H9 (cell line): ENCODE data around the gene COMTD1. TPM values are rescaled to one million over a fixed set of nuclear protein-coding genes. Genes with fewer than 3 reads are reported as not detected.

ENCODE experiments used
- DNase-seq: peaks from one replicate; pipeline ENCODE4 v3.0.0-alpha.2; 2017
- H2AFZ ChIP-seq: one replicate; pipeline ENCODE4 v1.6.1; 2013; ENCODE audit warnings: mild to moderate bottlenecking, low read length, control low read depth, moderate library complexity
- H2AK5ac ChIP-seq: 2 replicates; pipeline ENCODE4 v1.6.1; 2013; ENCODE audit warnings: low read length, control low read depth, mixed read lengths; ENCODE audit not compliant: insufficient read length
- H2BK120ac ChIP-seq: one replicate; pipeline ENCODE4 v1.6.1; 2013; ENCODE audit warnings: low read depth, mild to moderate bottlenecking, low read length, control low read depth, inconsistent platforms; ENCODE audit not compliant: poor library complexity, severe bottlenecking
- H2BK12ac ChIP-seq: 2 replicates; pipeline ENCODE4 v1.6.1; 2013; ENCODE audit warnings: low read length, control low read depth, mixed read lengths, low read depth; ENCODE audit not compliant: insufficient read length
- H2BK15ac ChIP-seq: 2 replicates; pipeline ENCODE4 v1.6.1; 2013; ENCODE audit warnings: low read depth, low read length, control low read depth
- H2BK20ac ChIP-seq: one replicate; pipeline ENCODE4 v1.6.1; 2013; ENCODE audit warnings: low read depth, mild to moderate bottlenecking, low read length, control low read depth, inconsistent platforms; ENCODE audit not compliant: poor library complexity, severe bottlenecking
- H2BK5ac ChIP-seq: 2 replicates; pipeline ENCODE4 v1.6.1; 2013; ENCODE audit warnings: low read length, control low read depth, mixed read lengths; ENCODE audit not compliant: insufficient read length
- H3K14ac ChIP-seq: 2 replicates; pipeline ENCODE4 v1.6.1; 2013; ENCODE audit warnings: low read length, control low read depth; ENCODE audit not compliant: insufficient read depth
- H3K18ac ChIP-seq: 2 replicates; pipeline ENCODE4 v1.6.1; 2013; ENCODE audit warnings: low read depth, mild to moderate bottlenecking, mixed read lengths, low read length, control low read depth; ENCODE audit not compliant: insufficient read length
- H3K23ac ChIP-seq: 2 replicates; pipeline ENCODE4 v1.6.1; 2013; ENCODE audit warnings: low read length, control low read depth, mixed read lengths, low read depth; ENCODE audit not compliant: insufficient read length
- H3K23me2 ChIP-seq: 2 replicates; pipeline ENCODE4 v1.6.1; 2013; ENCODE audit warnings: low read depth, mild to moderate bottlenecking, mixed read lengths, low read length, control low read depth; ENCODE audit not compliant: insufficient read length, poor library complexity, severe bottlenecking
- H3K27ac ChIP-seq: 2 replicates; pipeline ENCODE4 v1.5.1; 2013; ENCODE audit warnings: low read length, control low read depth, mixed read lengths, low read depth; ENCODE audit not compliant: insufficient read length
- H3K27me3 ChIP-seq: 2 replicates; pipeline ENCODE4 v1.6.1; 2013; ENCODE audit warnings: low read length, control low read depth, inconsistent platforms; ENCODE audit not compliant: insufficient read depth
- H3K4ac ChIP-seq: 2 replicates; pipeline ENCODE4 v1.6.1; 2013; ENCODE audit warnings: low read depth, mild to moderate bottlenecking, control low read depth, inconsistent platforms, low read length, moderate library complexity
- H3K4me1 ChIP-seq: 2 replicates; pipeline ENCODE4 v1.6.1; 2013; ENCODE audit warnings: low read length, control low read depth, inconsistent platforms; ENCODE audit not compliant: insufficient read depth
- H3K4me2 ChIP-seq: 2 replicates; pipeline ENCODE4 v1.6.1; 2013; ENCODE audit warnings: low read length, control low read depth, mixed read lengths; ENCODE audit not compliant: insufficient read length, insufficient read depth
- H3K56ac ChIP-seq: 2 replicates; pipeline ENCODE4 v1.6.1; 2013; ENCODE audit warnings: low read depth, mild to moderate bottlenecking, mixed read lengths, low read length, control low read depth; ENCODE audit not compliant: insufficient read length
- H3K79me1 ChIP-seq: 2 replicates; pipeline ENCODE4 v1.6.1; 2013; ENCODE audit warnings: low read depth, mild to moderate bottlenecking, moderate library complexity, low read length, control low read depth, inconsistent platforms; ENCODE audit not compliant: insufficient read depth, poor library complexity, severe bottlenecking
- H3K79me2 ChIP-seq: 2 replicates; pipeline ENCODE4 v1.6.1; 2013; ENCODE audit warnings: low read length, control low read depth, inconsistent platforms; ENCODE audit not compliant: insufficient read depth
- H3K9ac ChIP-seq: 2 replicates; pipeline ENCODE4 v1.6.1; 2013; ENCODE audit warnings: low read length, control low read depth, mixed read lengths; ENCODE audit not compliant: insufficient read length; ENCODE audit errors: extremely low read depth
- H3K9me3 ChIP-seq: one replicate; pipeline ENCODE4 v1.6.1; 2013; ENCODE audit warnings: low read depth, low read length, inconsistent platforms; ENCODE audit not compliant: control insufficient read depth
- H3T11ph ChIP-seq: one replicate; pipeline ENCODE4 v1.6.1; 2013; ENCODE audit warnings: mild to moderate bottlenecking, low read length, control low read depth, inconsistent platforms
- H4K20me1 ChIP-seq: one replicate; pipeline ENCODE4 v1.6.1; 2013; ENCODE audit not compliant: control insufficient read depth, insufficient read length, insufficient read depth
- H4K5ac ChIP-seq: 2 replicates; pipeline ENCODE4 v1.6.1; 2013; ENCODE audit warnings: low read depth, mild to moderate bottlenecking, mixed read lengths, low read length, control low read depth; ENCODE audit not compliant: insufficient read length
- H4K8ac ChIP-seq: replicated peaks from 2 replicates; pipeline ENCODE4 v1.6.1; 2013; ENCODE audit warnings: low read length, control low read depth, mixed read lengths, low read depth; ENCODE audit not compliant: insufficient read length
- H4K91ac ChIP-seq: 2 replicates; pipeline ENCODE4 v1.6.1; 2013; ENCODE audit warnings: low read depth, mild to moderate bottlenecking, moderate library complexity, mixed read lengths, low read length, control low read depth; ENCODE audit not compliant: insufficient read length
- H3K27ac Mint-ChIP-seq, 3 experiments: 2 replicates in 2 of 3; 3 replicates in 1 of 3; pipeline ENCODE4 v1.8.0; 2020 to 2021; ENCODE audit warnings: mixed read lengths in 3 of 3, mild to moderate bottlenecking in 1 of 3, moderate library complexity in 1 of 3
- H3K27me3 Mint-ChIP-seq: 2 replicates; pipeline ENCODE4 v1.8.0; 2021; ENCODE audit warnings: low read depth, mild to moderate bottlenecking, moderate library complexity, mixed read lengths
- H3K36me3 Mint-ChIP-seq, 3 experiments: 2 replicates in 2 of 3; 3 replicates in 1 of 3; pipeline ENCODE4 v1.8.0; 2020 to 2021; ENCODE audit warnings: low read depth in 3 of 3, mixed read lengths in 3 of 3; ENCODE audit not compliant: insufficient read depth in 1 of 3
- H3K4me1 Mint-ChIP-seq, 2 experiments: 2 replicates each; pipeline ENCODE4 v1.8.0; 2020; ENCODE audit warnings: mixed read lengths in 2 of 2
- H3K4me3 Mint-ChIP-seq, 2 experiments: 2 replicates in 1 of 2; 3 replicates in 1 of 2; pipeline ENCODE4 v1.8.0; 2020 to 2021; ENCODE audit warnings: mild to moderate bottlenecking in 2 of 2, mixed read lengths in 2 of 2, moderate library complexity in 1 of 2
- H3K9me3 Mint-ChIP-seq, 2 experiments: 2 replicates in 1 of 2; 3 replicates in 1 of 2; pipeline ENCODE4 v1.8.0; 2020; ENCODE audit warnings: mild to moderate bottlenecking in 2 of 2, mixed read lengths in 2 of 2, moderate library complexity in 1 of 2
- WGBS: extraction: QIAGEN DNeasy Blood & Tissue Kit; methylation state at CpG from one replicate; pipeline ENCODE4 v1.1.7; 2013; ENCODE audit warnings: missing lambda C conversion rate, low lambda C conversion rate, mixed read lengths; ENCODE audit not compliant: insufficient read length; ENCODE audit errors: extremely low coverage; 5-methylcytosine and 5-hydroxymethylcytosine counted together
- total RNA-seq: library from RNA; stranded (reverse); gene quantifications from 2 replicates; pipeline ENCODE4 v1.2.1, GENCODE V29; 2021
- TF ChIP-seq, protein P1 (sequence below): fragments of 200-600 bp; sonication (generic); conservative IDR thresholded peaks from 3 replicates; pipeline ENCODE4 v1.8.0; 2021; ENCODE audit warnings: antibody characterized with exemption, mild to moderate bottlenecking

The COMTD1 gene
- total RNA-seq, 1 experiment from 2014 or later: 28.3 TPM

- no peak overlapping the region for H2BK12ac ChIP-seq
- no peak overlapping the region for H3K27ac ChIP-seq
- H3K27me3 Mint-ChIP-seq: no peaks in the 10 kb centered on the region
- H3K36me3 Mint-ChIP-seq: peaks cover 28 to 39% (median 38%) of the 10 kb centered on the region in 3 experiments
- H2BK15ac ChIP-seq: no peak overlapping the region
- peak; percentile 98 for DNase-seq
- H3K23ac ChIP-seq: no peak overlapping the region
- no peaks in the 10 kb centered on the region; the same call in 1 of the 2 replicates for H3K4me1 ChIP-seq
- no peaks in the 10 kb centered on the region for H3K9me3 ChIP-seq
- H3K9ac ChIP-seq: peak overlapping the region; percentile 66
- H4K20me1 ChIP-seq: no peaks in the 10 kb centered on the region
- H2AK5ac ChIP-seq: no peak overlapping the region
- no peak overlapping the region for H4K5ac ChIP-seq
- no peaks in the 10 kb centered on the region for H3K79me2 ChIP-seq
- H4K8ac ChIP-seq: no peak overlapping the region
- no peaks in the 10 kb centered on the region for H3K9me3 Mint-ChIP-seq
- peak overlapping the region; percentile 58 for H3K4me2 ChIP-seq
- peaks cover 18% of the 10 kb centered on the region in 2 experiments for H3K4me1 Mint-ChIP-seq
- H2BK5ac ChIP-seq: no peak overlapping the region
- peak overlapping the region; percentile 70 to 78 for H3K4me3 Mint-ChIP-seq
- H4K91ac ChIP-seq: no peak overlapping the region
- no peak overlapping the region for H3K4ac ChIP-seq
- no peak overlapping the region for H3K56ac ChIP-seq
- no peak overlapping the region for H2AFZ ChIP-seq
- H3T11ph ChIP-seq: no peak overlapping the region
- peak overlapping the region; percentile 87; the same call in 1 of the 2 replicates for H3K14ac ChIP-seq
- no peaks in the 10 kb centered on the region for H3K79me1 ChIP-seq
- peak overlapping the region; percentile 81 for H3K18ac ChIP-seq
- H3K27me3 ChIP-seq: no peaks in the 10 kb centered on the region
- no peak overlapping the region for H2BK20ac ChIP-seq
- H3K27ac Mint-ChIP-seq: peak overlapping the region in 2 of 3 experiments; percentile 89 to 95; a peak in 3 of 7 replicates
- WGBS: no CpG with 5 or more reads among the region's 48 CpGs
- peaks cover 17% of the 10 kb centered on the region for H3K23me2 ChIP-seq
- no peak overlapping the region for H2BK120ac ChIP-seq
- TF ChIP-seq, protein P1, sequence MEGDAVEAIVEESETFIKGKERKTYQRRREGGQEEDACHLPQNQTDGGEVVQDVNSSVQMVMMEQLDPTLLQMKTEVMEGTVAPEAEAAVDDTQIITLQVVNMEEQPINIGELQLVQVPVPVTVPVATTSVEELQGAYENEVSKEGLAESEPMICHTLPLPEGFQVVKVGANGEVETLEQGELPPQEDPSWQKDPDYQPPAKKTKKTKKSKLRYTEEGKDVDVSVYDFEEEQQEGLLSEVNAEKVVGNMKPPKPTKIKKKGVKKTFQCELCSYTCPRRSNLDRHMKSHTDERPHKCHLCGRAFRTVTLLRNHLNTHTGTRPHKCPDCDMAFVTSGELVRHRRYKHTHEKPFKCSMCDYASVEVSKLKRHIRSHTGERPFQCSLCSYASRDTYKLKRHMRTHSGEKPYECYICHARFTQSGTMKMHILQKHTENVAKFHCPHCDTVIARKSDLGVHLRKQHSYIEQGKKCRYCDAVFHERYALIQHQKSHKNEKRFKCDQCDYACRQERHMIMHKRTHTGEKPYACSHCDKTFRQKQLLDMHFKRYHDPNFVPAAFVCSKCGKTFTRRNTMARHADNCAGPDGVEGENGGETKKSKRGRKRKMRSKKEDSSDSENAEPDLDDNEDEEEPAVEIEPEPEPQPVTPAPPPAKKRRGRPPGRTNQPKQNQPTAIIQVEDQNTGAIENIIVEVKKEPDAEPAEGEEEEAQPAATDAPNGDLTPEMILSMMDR: no peak
Observed at GRCh38 chr10:75234017-75234682, 1.6 kb downstream of the COMTD1 start.
